ENCODE data around the gene DUSP10.

The DUSP10 gene

GRCh38 chr1:221762121-221762520 is 20.2 kb upstream of the DUSP10 start:
- no peak for DNase-seq

- DNase-seq: no peak
These were observed 19.6 kb upstream of the DUSP10 start for GRCh38 chr1:221761354-221762002.

- no peak for DNase-seq
These were observed 19.0 kb upstream of the DUSP10 start for GRCh38 chr1:221760911-221761310.

GRCh38 chr1:221759436-221759835 is 17.5 kb upstream of the DUSP10 start:
- DNase-seq: no peak

- DNase-seq: no peak
These were observed 16.6 kb upstream of the DUSP10 start for GRCh38 chr1:221758455-221758854.

- no peak for DNase-seq
These were observed 15.1 kb upstream of the DUSP10 start for GRCh38 chr1:221756830-221757551.

GRCh38 chr1:221753828-221754188 is 11.9 kb upstream of the DUSP10 start:
- no peak for DNase-seq

GRCh38 chr1:221751226-221751887 is 9.5 kb upstream of the DUSP10 start:
- DNase-seq: no peak

- DNase-seq: no peak
These were observed 7.1 kb upstream of the DUSP10 start for GRCh38 chr1:221748981-221749380.

- peak; percentile 47 for DNase-seq
These were observed 6.0 kb upstream of the DUSP10 start for GRCh38 chr1:221747839-221748238.

- peak; percentile 39 for DNase-seq
These were observed 1.7 kb upstream of the DUSP10 start for GRCh38 chr1:221743416-221744208.

- peak; percentile 38 for DNase-seq
These were observed 896 bp upstream of the DUSP10 start for GRCh38 chr1:221742555-221743415.

- peak; percentile 48 for DNase-seq
These were observed 741 bp downstream of the DUSP10 start for GRCh38 chr1:221740993-221741702.

GRCh38 chr1:221740369-221740992 is 1.4 kb downstream of the DUSP10 start:
- no peak for DNase-seq

GRCh38 chr1:221739677-221740025 is 2.2 kb downstream of the DUSP10 start:
- DNase-seq: no peak

GRCh38 chr1:221739018-221739676 is 2.7 kb downstream of the DUSP10 start:
- DNase-seq: no peak

- no peak for DNase-seq
These were observed 5.2 kb downstream of the DUSP10 start for GRCh38 chr1:221736714-221737113.

GRCh38 chr1:221735999-221736398 is 5.9 kb downstream of the DUSP10 start:
- DNase-seq: no peak

- DNase-seq: no peak
These were observed 7.7 kb downstream of the DUSP10 start for GRCh38 chr1:221734187-221734586.

- DNase-seq: no peak
These were observed 9.8 kb downstream of the DUSP10 start for GRCh38 chr1:221732052-221732451.

All from NCI-H2171 treated with DMSO at 0.1 percent for 48 hours (cell line).